DMS 273 (cell line): ENCODE measurements around the gene CCDC136.

Experiments
- DNase-seq: peaks from one replicate; lab custom pipeline; 2025; ENCODE audit not compliant: unreplicated experiment; lab: John Stamatoyannopoulos, UW

Gene CCDC136

GRCh38 chr7:128843938-128844621, 52.3 kb downstream of the CCDC136 start:
- no peak for DNase-seq

- no peak for DNase-seq
Observed at GRCh38 chr7:128844777-128845311, 53.1 kb downstream of the CCDC136 start.

- no peak for DNase-seq
Observed at GRCh38 chr7:128845475-128845874, 53.7 kb downstream of the CCDC136 start.

GRCh38 chr7:128845987-128846386, 54.2 kb downstream of the CCDC136 start:
- DNase-seq = no peak

- DNase-seq = no peak
Observed at GRCh38 chr7:128846781-128847444, 55.1 kb downstream of the CCDC136 start.

GRCh38 chr7:128847721-128848211, 56.0 kb downstream of the CCDC136 start:
- DNase-seq = no peak

GRCh38 chr7:128848289-128849155, 56.8 kb downstream of the CCDC136 start:
- DNase-seq = no peak

- DNase-seq = no peak
Observed at GRCh38 chr7:128849156-128849515, 57.4 kb downstream of the CCDC136 start.

GRCh38 chr7:128849804-128850490, 58.2 kb downstream of the CCDC136 start:
- DNase-seq = no peak

- no peak for DNase-seq
Observed at GRCh38 chr7:128852537-128853254, 60.9 kb downstream of the CCDC136 start.

GRCh38 chr7:128853799-128854198, 62.0 kb downstream of the CCDC136 start:
- DNase-seq = no peak

- DNase-seq = no peak
Observed at GRCh38 chr7:128854396-128854795, 62.6 kb downstream of the CCDC136 start.

GRCh38 chr7:128855559-128855958, 63.8 kb downstream of the CCDC136 start:
- DNase-seq = peak; percentile 45

GRCh38 chr7:128856001-128856718, 64.4 kb downstream of the CCDC136 start:
- no peak for DNase-seq

GRCh38 chr7:128858380-128859231, 66.8 kb downstream of the CCDC136 start:
- DNase-seq = no peak

GRCh38 chr7:128859232-128860157, 67.7 kb downstream of the CCDC136 start:
- DNase-seq = peak; percentile 74
